Retinal pigment epithelial cell (primary cell): ENCODE results near the gene CFAP92.

Experiments used
- DNase-seq: peaks from one replicate; pipeline ENCODE4 v3.0.0-alpha.2; 2010; ENCODE audit warnings: low read depth
- H3K4me3 ChIP-seq: 2 replicates; pipeline ENCODE4 v1.5.1; 2011; ENCODE audit warnings: mild to moderate bottlenecking, low read length, control low read depth, moderate library complexity
- TF ChIP-seq, protein P1 (sequence below): conservative IDR thresholded peaks from 2 replicates; pipeline ENCODE4 v1.5.1; 2011; ENCODE audit warnings: low read depth, low read length, control low read depth, inconsistent platforms

The CFAP92 gene

DNA sequence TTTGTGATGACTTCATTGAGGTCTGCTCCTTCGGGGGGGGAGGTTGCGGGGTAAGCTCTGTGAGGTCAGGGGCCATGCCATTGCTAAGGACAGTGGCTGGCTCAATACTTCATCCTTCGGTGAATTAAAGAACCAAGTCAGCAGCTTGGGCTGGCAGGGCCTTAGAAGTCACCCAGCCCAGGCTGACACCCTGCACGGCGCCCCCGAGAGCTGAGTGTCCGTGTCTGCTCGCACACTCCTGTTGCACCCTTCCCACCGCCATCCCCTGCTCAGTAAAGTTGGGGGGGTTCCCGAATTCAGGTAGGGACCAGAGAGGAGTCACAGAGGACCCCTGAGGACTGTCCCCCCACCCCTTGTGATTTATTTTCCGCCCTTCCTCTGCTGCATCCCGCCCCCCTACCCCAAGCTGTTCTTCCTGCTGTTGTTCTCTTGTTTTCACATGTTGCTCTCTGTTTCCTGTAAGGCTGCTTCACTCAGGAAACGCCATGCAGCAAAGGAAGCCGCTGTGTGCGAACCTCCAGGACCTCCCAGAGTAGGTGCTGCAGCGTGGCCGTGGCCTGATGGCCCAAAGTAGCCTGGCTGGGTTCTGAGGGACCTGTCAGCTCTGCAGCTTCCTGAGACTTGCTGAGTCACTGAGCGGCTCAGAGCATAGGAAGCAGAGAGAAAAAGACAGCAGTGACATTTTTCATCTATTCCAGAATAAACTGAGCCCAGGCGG is 21.7 kb upstream of the CFAP92 start:
- no peak for DNase-seq
- no peak overlapping the region for H3K4me3 ChIP-seq
- TF ChIP-seq, protein P1, sequence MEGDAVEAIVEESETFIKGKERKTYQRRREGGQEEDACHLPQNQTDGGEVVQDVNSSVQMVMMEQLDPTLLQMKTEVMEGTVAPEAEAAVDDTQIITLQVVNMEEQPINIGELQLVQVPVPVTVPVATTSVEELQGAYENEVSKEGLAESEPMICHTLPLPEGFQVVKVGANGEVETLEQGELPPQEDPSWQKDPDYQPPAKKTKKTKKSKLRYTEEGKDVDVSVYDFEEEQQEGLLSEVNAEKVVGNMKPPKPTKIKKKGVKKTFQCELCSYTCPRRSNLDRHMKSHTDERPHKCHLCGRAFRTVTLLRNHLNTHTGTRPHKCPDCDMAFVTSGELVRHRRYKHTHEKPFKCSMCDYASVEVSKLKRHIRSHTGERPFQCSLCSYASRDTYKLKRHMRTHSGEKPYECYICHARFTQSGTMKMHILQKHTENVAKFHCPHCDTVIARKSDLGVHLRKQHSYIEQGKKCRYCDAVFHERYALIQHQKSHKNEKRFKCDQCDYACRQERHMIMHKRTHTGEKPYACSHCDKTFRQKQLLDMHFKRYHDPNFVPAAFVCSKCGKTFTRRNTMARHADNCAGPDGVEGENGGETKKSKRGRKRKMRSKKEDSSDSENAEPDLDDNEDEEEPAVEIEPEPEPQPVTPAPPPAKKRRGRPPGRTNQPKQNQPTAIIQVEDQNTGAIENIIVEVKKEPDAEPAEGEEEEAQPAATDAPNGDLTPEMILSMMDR = no peak

DNA sequence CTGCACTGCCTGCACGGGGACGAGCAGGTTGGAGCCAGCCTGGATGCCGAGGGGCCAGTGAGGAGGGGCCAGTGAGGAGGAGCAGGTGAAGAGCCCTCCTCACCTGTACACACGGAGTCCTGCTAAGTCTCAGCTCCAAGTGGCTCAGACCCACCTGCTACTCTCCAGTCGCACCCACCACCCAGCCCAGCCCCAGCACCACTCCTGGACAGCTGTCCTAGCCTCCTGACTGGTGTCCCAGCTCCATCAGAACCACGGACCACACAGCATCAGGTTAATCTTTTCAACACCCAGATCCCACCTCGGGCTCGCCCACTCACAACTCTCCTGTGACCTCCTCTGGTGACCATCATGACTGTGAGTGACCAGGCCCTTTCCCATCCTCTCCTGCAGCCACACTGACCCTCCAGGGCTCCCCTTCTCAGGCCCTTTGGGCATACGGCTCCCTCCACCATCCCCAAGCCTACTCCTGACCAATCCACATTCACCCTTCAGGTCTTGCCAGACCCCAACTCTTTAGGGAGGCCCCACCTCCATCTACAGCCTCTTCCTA is 21.0 kb upstream of the CFAP92 start:
- TF ChIP-seq, protein P1 = no peak
- no peak for DNase-seq
- H3K4me3 ChIP-seq = no peak overlapping the region

DNA sequence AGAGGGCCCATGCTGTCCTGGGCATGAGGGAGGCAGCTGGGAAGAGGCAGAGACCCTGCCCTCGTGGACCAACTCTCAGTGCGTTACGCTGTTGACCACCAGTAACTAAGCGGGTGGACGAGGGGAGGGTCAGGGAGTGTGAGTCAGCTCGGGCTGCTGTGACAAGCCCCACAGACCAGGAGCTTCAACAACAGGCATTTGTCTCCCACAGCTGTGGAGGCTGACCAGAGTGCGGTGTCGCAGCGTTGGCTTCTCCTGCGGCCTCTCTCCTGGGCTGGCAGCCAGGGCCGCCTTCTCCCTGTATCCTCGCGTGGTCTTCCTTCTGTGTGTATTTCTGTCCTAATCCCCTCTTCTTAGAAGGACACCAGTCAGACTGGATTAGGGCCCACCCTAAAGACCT is 20.3 kb upstream of the CFAP92 start:
- TF ChIP-seq, protein P1 = no peak
- no peak for DNase-seq
- H3K4me3 ChIP-seq = no peak overlapping the region

DNA sequence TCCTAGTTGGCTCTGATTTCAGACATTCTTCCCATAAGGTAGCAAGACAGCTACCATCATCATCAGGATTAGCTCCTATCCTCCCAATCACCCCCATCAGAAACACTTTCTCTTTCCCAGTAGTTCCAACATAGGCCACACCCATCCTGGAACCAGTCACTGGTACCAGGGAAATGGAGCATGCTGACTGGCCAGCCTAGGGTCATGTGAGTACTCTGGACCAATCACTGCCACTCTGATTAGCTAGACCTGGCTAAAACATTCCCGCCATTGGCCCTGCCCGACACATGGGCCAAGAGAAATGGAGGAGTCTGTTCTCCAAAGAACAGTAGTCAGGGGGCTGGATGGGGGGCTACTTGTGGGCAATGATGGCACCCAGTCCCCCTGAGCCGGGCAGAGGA is 19.6 kb upstream of the CFAP92 start:
- H3K4me3 ChIP-seq = no peak overlapping the region
- DNase-seq = no peak
- TF ChIP-seq, protein P1 = no peak

DNA sequence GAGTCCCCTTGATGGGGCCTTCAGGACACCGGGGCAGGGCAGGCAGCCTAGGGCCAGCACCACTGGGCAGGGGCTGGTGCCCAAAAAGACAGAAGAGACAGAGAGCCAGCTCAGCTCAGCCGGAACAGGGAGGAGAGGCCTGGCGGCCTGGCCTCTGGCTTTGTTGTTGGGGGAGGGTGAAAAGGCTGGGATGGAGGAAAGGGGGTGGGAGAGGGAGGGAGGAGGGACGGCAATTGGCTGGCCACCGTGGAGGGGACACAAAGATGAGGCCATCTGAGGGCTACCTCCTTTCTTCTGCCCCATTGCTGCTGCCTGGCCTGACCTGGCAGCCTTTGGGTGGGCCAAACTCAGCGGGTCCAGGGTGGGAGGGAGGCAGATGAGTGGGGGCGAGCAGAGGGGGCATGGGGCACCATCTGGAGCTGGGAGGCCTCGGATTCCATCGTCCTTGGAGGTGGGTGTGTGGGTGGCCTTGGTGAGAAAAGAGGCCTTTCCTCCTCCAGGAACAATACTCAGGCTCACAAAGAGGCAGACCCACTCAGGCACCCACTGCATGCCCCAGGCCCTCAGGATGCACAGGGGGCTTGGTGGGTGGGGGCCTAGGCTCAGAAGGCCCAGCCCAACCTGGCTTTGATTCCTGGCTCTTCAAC is 16.6 kb upstream of the CFAP92 start:
- TF ChIP-seq, protein P1 = no peak

DNA sequence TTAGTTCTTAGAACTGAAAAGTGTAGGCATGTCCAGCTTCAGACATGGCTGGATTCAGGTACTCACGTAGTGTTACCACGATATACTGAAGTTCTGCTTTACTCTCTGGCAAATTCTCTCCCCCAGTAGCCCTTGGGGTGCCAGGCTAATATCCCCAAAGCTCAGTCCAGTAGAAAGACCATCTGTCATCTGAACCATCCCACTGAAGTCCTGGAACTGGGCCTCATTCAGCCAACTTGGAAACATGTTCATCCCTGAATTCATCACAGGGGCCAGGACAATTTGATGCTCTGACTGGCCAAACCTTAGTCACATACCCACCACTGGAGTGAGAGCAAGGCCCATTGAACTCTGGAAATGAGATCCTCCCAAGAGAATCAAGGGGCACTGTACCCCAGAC is 15.4 kb upstream of the CFAP92 start:
- DNase-seq = no peak
- TF ChIP-seq, protein P1 = no peak
- H3K4me3 ChIP-seq = no peak overlapping the region

More for the DNA sequence above, 16.6 kb upstream of the CFAP92 start:
- DNase-seq = no peak
- H3K4me3 ChIP-seq = no peak overlapping the region

DNA sequence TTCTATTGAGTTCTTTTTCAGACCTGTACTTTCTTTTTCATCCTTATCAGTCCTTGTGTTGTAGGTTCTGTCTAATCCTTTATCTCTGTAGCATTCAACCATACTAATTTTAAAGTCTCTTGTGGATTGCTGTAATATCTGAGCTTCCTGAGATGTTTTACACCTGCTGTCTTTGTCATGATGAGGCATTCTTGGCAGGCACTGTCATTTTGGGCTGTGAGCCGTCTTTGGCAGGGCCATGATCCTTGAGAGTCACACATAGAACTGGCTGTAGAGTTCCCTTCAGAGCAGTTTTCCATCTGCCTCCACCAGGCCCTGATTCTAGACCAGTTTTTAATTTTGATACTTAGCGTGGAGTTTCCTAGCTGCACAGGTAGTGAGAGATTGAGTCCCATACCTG is 13.9 kb upstream of the CFAP92 start:
- TF ChIP-seq, protein P1 = no peak
- no peak for DNase-seq
- no peak overlapping the region for H3K4me3 ChIP-seq
